WTC11 (cell line): ENCODE data around the gene TPK1. TPM values are rescaled to one million over a fixed set of nuclear protein-coding genes. Genes with fewer than 3 reads are reported as not detected.

ENCODE experiments used
- ATAC-seq: fragments of 200-7000 bp; cut with Tn5 transposase; 2 replicates; pipeline ENCODE4 v1.10.0; 2021; ENCODE audit warnings: mild to moderate bottlenecking, moderate library complexity
- CTCF ChIA-PET: fragments of 300-600 bp; sonication (Branson Sonifier 250); formaldehyde crosslinking; loops from one replicate; lab custom pipeline; 2021; ENCODE audit warnings: antibody characterized with exemption; lab: Charles Lee
- POLR2A ChIA-PET: fragments of 350-600 bp; sonication (Branson Sonifier 250); formaldehyde crosslinking; loops from one replicate; lab custom pipeline; 2021; ENCODE audit warnings: antibody characterized with exemption; lab: Charles Lee
- DNase-seq: peaks from one replicate; pipeline ENCODE4 v3.0.0; 2021; ENCODE audit warnings: low spot score
- H3K27ac Mint-ChIP-seq: 2 replicates; pipeline ENCODE4 v1.8.0; 2021; ENCODE audit warnings: mixed read lengths
- H3K27me3 Mint-ChIP-seq: 2 replicates; pipeline ENCODE4 v1.8.0; 2021; ENCODE audit warnings: low read depth, mild to moderate bottlenecking, moderate library complexity, mixed read lengths
- H3K36me3 Mint-ChIP-seq: 2 replicates; pipeline ENCODE4 v1.8.0; 2021; ENCODE audit warnings: mixed read lengths
- H3K4me1 Mint-ChIP-seq: 2 replicates; pipeline ENCODE4 v1.8.0; 2022; ENCODE audit warnings: mixed read lengths
- H3K4me3 Mint-ChIP-seq: 2 replicates; pipeline ENCODE4 v1.8.0; 2021; ENCODE audit warnings: mild to moderate bottlenecking, moderate library complexity, mixed read lengths
- H3K9me3 Mint-ChIP-seq: 2 replicates; pipeline ENCODE4 v1.8.0; 2021; ENCODE audit warnings: mixed read lengths
- ATF2 ChIP-seq: sonication (generic); formaldehyde crosslinking; IDR thresholded peaks from 2 replicates; pipeline ENCODE4 v1.8.1; 2022; ENCODE audit warnings: low read depth, missing genetic modification reagents, borderline replicate concordance
- CDX4 ChIP-seq: fragments of 250-450 bp; sonication (Bioruptor Pico); IDR thresholded peaks from 2 replicates; pipeline ENCODE4 v1.9.0; 2021; ENCODE audit warnings: moderate library complexity, mild to moderate bottlenecking, inconsistent platforms, borderline replicate concordance
- CREM ChIP-seq: sonication (generic); formaldehyde crosslinking; IDR thresholded peaks from 2 replicates; pipeline ENCODE4 v1.8.1; 2022; ENCODE audit warnings: mild to moderate bottlenecking, missing genetic modification reagents, moderate library complexity
- CTCF ChIP-seq: fragments of 200-600 bp; IDR thresholded peaks from 2 replicates; pipeline ENCODE4 v1.8.0; 2022; ENCODE audit warnings: antibody characterized with exemption
- FOXJ3 ChIP-seq: sonication (generic); formaldehyde crosslinking; IDR thresholded peaks from 2 replicates; pipeline ENCODE4 v1.9.0; 2021; ENCODE audit warnings: missing genetic modification reagents, mild to moderate bottlenecking, borderline replicate concordance
- FOXP4 ChIP-seq: sonication (generic); formaldehyde crosslinking; IDR thresholded peaks from 2 replicates; pipeline ENCODE4 v1.8.0; 2022; ENCODE audit warnings: mild to moderate bottlenecking, missing genetic modification reagents
- NFE2L1 ChIP-seq: sonication (generic); formaldehyde crosslinking; IDR thresholded peaks from 2 replicates; pipeline ENCODE4 v1.8.1; 2023; ENCODE audit warnings: missing genetic modification reagents
- NFYB ChIP-seq: sonication (generic); formaldehyde crosslinking; conservative IDR thresholded peaks from 2 replicates; pipeline ENCODE4 v1.8.0; 2022; ENCODE audit warnings: low read depth, missing genetic modification reagents
- NR3C1 ChIP-seq: sonication (generic); formaldehyde crosslinking; conservative IDR thresholded peaks from 2 replicates; pipeline ENCODE4 v1.8.1; 2023; ENCODE audit warnings: low read depth, mild to moderate bottlenecking, missing genetic modification reagents
- RELA ChIP-seq: sonication (generic); formaldehyde crosslinking; IDR thresholded peaks from 2 replicates; pipeline ENCODE4 v1.8.1; 2022; ENCODE audit warnings: missing genetic modification reagents, mild to moderate bottlenecking, borderline replicate concordance
- SMAD3 ChIP-seq: sonication (generic); formaldehyde crosslinking; IDR thresholded peaks from 2 replicates; pipeline ENCODE4 v1.8.0; 2022; ENCODE audit warnings: missing genetic modification reagents, mild to moderate bottlenecking, borderline replicate concordance
- SMAD4 ChIP-seq: sonication (generic); formaldehyde crosslinking; IDR thresholded peaks from 2 replicates; pipeline ENCODE4 v1.8.0; 2022; ENCODE audit warnings: mild to moderate bottlenecking, missing genetic modification reagents
- STAT6 ChIP-seq: sonication (generic); formaldehyde crosslinking; conservative IDR thresholded peaks from 2 replicates; pipeline ENCODE4 v1.8.1; 2023; ENCODE audit warnings: mild to moderate bottlenecking, low read depth, missing genetic modification reagents, moderate library complexity
- TEAD1 ChIP-seq: sonication (generic); formaldehyde crosslinking; IDR thresholded peaks from 2 replicates; pipeline ENCODE4 v1.8.0; 2022; ENCODE audit warnings: mild to moderate bottlenecking, missing genetic modification reagents
- ZNF219 ChIP-seq: sonication (generic); formaldehyde crosslinking; IDR thresholded peaks from 2 replicates; pipeline ENCODE4 v1.8.0; 2023; ENCODE audit warnings: missing genetic modification reagents, mild to moderate bottlenecking, borderline replicate concordance
- total RNA-seq: library from RNA; stranded (reverse); gene quantifications from 3 replicates; pipeline ENCODE4 v1.2.3, GENCODE V29; 2021

TPK1 gene
- total RNA-seq, 1 experiment from 2014 or later: 2.7 TPM

GRCh38 chr7:144404946-144405345 is 430.9 kb downstream of the TPK1 start (continued):
- no peak for TF ChIP-seq STAT6 (CRISPR knock-in tag)
- no peak for TF ChIP-seq FOXP4
- no peak for TF ChIP-seq CTCF

- Mint-ChIP-seq H3K27me3 (no peaks in the 10 kb centered on the region), H3K9me3 (no peaks in the 10 kb centered on the region), H3K4me1 (peaks cover 24% of the 10 kb centered on the region), H3K27ac (peak within 1 kb of the TSS; percentile 57; the same call in 1 of the 2 replicates), H3K36me3 (no peaks in the 10 kb centered on the region), H3K4me3 (no peak within 1 kb of the TSS)
- TF ChIP-seq CDX4 (no peak), SMAD4 (CRISPR knock-in tag) (no peak), FOXJ3 (CRISPR knock-in tag) (no peak), CREM (CRISPR knock-in tag) (no peak), NFE2L1 (CRISPR knock-in tag) (no peak), ZNF219 (CRISPR knock-in tag) (no peak), CTCF (no peak), ATF2 (CRISPR knock-in tag) (no peak), NR3C1 (CRISPR knock-in tag) (no peak), RELA (no peak), TEAD1 (no peak), SMAD3 (CRISPR knock-in tag) (no peak), FOXP4 (no peak), NFYB (CRISPR knock-in tag) (no peak)
- POLR2A ChIA-PET: no interaction called here
- CTCF ChIA-PET: no interaction called here
- ATAC-seq (no peak), DNase-seq (no peak)
These were observed 432.2 kb downstream of the TPK1 start, which contains the start of gene NOBOX for GRCh38 chr7:144403649-144404061. Gene NOBOX (minus strand): TSS chr7:144403693.
